Testis (tissue), 2 donors: ENCODE results near the gene FMNL2.

Source experiments
- CTCF ChIP-seq, 3 experiments: fragments of 450-650 bp in 2 of 3; fragments of 200-600 bp in 1 of 3; sonication (generic) in 1 of 3; IDR thresholded peaks; one replicate each; pipeline ENCODE4 v1.5.1; 2016 to 2019; ENCODE audit warnings: antibody characterized with exemption in 3 of 3, mild to moderate bottlenecking in 2 of 3, moderate library complexity in 1 of 3
- POLR2A ChIP-seq: fragments of 450-650 bp; IDR thresholded peaks from one replicate; pipeline ENCODE4 v1.6.1; 2017; ENCODE audit warnings: antibody characterized with exemption, mild to moderate bottlenecking, moderate library complexity

- TF ChIP-seq CTCF (IDR thresholded peaks at IDR 0.05) (no peak), POLR2A (no peak)
These were observed 132.2 kb downstream of the FMNL2 start for GRCh38 chr2:152466980-152467676.
